PFSK-1 (cell line): ENCODE results near the gene ARHGAP28.

Source experiments
- POLR2AphosphoS5 ChIP-seq: IDR thresholded peaks from 2 replicates; pipeline ENCODE4 v1.6.1; 2012; ENCODE audit warnings: low read depth, mild to moderate bottlenecking, control low read depth, low read length, moderate library complexity
- SIN3A ChIP-seq: IDR thresholded peaks from 2 replicates; pipeline ENCODE4 v1.6.1; 2012; ENCODE audit warnings: mild to moderate bottlenecking, low read length, moderate library complexity, borderline replicate concordance; ENCODE audit not compliant: insufficient read depth

DNA sequence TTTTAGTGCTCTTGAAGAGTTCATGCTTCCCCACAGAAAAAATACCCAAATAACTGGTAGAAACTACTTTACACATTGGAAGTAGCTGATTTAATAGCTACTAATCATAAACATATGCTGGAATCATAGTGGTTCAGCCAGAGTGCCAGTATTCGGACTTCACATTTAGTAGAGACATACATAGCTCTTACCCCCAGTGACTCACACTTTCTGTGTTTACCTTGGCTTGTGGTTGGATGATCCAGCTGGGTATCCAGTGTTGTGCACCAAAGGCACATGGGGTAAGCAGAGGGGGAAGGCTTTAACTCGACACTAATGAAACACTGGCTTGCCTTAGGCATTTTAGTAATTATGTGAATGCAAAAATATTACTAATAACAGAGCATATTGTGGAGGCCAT, 18.1 kb downstream of the ARHGAP28 start:
- TF ChIP-seq POLR2AphosphoS5 (no peak), SIN3A (peak; percentile 38; the same call in 1 of the 2 replicates)
